HUDEP-2 (cell line): ENCODE measurements around the gene C2.
"Not testable (repeated sequence)": the region's sequence is repeated elsewhere in the genome, so short reads cannot be mapped to it uniquely, and the experiment has no call there.

Experiments used
- DNase-seq, 76 experiments: peaks; one replicate each; lab custom pipeline; 2025; ENCODE audit not compliant: unreplicated experiment in 76 of 76; lab: John Stamatoyannopoulos, UW

The C2 gene

DNA sequence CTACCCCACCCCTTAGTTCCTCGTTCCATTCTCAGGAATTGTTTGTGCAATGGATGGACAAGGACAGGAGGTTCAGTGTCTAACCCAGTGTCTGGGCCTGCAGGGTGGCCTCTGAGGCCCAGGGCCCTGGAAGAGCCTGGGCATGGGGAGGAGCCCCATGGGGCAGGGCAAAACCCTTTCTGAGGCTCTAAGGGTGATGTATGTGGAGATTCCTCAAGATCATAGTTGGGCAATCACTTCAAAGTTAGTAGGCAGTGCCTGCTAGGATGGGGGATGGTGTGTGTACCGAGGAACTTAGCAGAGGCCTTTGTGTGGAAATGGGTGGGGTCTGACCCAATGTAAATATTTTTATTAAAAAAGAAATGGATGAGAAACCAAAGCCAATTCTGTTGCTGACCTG is 6.7 kb upstream of the C2 start:
- no peak for DNase-seq

DNA sequence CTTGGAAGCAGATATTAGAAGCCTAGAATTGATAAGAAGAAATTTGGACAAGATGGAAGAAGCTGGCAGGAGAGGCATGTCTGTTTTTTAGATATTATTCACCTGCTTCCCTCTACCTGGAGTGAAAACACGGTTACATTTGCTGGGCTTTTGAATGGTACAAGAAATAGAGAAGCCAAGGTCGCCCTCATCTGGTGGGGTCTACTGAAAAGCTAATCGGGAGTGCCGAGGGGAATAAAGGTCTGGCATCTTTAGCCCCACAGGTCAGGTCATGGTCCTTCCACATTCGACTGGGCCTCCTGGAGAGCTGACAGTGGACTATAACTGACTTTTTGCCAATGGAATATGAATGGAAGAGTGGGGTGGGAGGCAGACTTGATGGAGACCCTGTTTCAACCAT is 4.6 kb upstream of the C2 start:
- peak in 3 of 76 experiments; percentile 16 to 30 (median 26) for DNase-seq

DNA sequence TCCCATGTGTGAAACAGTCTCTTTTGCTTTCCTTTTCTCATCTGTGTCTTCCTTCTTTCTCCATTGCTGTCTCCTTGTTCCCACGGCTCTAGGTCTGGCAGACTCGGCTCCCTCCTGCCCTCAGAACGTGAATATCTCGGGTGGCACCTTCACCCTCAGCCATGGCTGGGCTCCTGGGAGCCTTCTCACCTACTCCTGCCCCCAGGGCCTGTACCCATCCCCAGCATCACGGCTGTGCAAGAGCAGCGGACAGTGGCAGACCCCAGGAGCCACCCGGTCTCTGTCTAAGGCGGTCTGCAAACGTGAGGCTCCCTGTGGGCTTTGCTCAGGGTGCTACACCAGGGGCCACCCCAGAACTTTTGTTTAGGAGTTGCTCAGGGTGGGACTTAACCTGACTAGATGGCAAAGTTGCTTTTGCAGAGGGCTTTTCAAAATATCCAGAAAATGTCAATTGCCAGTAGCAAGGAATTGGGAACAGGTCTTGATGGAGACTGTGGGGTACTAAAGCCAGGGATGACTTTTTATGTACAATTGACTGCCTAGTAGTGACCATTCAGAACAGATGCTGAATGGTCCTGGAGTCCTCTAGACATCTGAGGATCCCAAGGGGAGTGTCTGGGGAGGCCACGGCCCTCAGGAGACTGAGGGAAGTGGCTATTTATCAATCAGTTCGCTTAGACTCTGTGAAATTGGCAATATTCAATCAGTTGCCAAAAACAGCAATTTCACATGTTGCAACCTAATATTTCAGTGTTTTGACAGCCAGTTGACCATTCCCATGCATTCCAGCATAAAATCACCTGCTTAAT is 550 bp downstream of the C2 start:
- no peak for DNase-seq

DNA sequence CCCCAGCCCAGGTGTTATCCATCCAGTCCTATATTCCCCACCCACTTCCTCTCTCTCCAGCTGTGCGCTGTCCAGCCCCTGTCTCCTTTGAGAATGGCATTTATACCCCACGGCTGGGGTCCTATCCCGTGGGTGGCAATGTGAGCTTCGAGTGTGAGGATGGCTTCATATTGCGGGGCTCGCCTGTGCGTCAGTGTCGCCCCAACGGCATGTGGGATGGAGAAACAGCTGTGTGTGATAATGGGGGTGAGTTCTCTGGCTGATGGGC is 1.1 kb downstream of the C2 start:
- no peak for DNase-seq

DNA sequence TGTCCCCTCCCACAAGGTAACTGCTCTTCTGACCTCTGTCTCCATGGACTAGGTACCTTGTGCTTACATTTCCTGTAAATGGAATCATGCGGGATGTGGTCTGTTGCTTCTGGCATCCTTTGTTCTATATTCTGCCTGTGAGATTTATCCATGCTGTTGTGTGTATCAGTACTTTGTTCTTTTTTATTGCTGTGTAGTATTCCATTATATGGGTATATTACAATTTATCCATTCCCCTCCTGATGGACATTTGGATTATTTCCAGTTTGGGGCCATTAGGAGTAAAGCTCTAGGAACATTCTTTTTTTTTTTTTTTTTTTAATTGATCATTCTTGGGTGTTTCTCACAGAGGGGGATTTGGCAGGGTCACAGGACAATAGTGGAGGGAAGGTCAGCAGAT is 3.4 kb downstream of the C2 start:
- DNase-seq = no peak

DNA sequence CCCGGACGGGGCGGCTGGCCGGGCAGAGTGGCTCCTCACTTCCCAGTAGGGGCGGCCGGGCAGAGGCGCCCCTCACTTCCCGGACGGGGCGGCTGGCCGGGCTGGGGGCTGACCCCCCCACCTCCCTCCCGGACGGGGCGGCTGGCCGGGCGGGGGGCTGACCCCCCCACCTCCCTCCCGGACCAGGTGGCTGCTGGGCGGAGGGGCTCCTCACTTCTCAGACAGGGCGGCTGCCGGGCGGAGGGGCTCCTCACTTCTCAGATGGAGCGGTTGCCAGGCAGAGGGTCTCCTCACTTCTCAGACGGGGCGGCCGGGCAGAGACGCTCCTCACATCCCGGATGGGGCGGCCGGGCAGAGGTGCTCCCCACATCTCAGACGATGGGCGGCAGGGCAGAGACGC is 4.6 kb downstream of the C2 start:
- not testable (repeated sequence) for DNase-seq

DNA sequence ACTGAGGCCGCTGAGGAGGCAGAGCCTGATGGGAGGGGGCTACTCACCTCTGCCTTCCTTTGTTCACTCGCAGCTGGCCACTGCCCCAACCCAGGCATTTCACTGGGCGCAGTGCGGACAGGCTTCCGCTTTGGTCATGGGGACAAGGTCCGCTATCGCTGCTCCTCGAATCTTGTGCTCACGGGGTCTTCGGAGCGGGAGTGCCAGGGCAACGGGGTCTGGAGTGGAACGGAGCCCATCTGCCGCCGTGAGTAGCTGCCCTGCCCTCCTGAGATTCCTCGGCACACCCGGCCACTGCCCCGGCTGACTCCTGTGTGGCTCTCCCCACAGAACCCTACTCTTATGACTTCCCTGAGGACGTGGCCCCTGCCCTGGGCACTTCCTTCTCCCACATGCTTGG is 6.0 kb downstream of the C2 start:
- DNase-seq = no peak

DNA sequence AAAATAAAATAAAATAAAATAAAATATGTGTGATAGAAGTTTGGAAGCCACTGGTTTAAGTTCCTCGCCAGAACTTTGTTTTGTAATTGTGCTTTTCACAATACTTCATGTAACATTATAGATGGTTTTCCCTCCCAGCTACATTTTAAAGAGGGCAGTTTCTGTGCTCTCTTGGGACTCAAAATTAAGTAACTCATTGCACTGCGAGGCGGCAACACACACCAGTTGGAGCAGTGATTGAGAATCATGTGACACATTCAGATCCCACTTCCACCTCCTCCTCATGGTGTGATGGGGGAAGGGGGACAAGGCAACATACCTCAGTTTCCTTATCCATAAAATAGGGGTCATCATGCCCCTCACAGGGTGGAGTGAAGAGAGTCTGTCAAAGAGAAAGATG is 7.5 kb downstream of the C2 start:
- no peak for DNase-seq

DNA sequence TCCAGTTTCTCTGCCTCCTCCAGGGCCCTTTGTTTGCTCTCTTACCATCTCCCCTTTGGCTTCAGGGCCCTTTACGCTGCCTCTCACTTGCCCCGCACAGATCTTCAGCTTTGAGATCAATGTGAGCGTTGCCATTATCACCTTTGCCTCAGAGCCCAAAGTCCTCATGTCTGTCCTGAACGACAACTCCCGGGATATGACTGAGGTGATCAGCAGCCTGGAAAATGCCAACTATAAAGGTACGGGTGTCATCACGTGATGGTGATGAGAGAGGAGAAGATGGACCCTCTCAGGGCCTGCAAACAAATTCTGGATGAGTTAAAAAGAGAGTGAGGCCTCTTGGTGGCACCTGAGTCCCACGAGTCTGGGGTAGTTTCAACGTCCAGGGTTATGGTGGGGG is 8.3 kb downstream of the C2 start:
- no peak for DNase-seq

DNA sequence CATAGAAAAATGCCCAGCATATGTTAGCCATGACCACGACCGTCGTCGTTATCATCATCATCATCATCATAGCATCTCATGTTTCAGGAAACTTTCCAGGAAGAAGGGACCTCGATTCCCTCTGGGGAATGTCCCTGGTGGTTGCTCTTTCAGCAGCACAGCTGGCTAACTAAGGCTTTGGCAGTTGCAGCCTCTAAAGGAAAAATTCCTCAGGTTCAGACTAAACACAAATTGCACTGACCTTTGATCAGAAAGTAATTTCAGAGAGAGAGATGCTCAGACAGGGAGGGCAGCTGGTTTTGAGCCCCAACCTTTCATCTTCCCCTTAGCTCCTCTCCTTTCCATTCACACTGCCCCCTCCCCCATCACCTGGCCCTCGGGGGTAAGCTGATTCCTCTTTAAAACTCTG is 12.7 kb downstream of the C2 start:
- DNase-seq = no peak

DNA sequence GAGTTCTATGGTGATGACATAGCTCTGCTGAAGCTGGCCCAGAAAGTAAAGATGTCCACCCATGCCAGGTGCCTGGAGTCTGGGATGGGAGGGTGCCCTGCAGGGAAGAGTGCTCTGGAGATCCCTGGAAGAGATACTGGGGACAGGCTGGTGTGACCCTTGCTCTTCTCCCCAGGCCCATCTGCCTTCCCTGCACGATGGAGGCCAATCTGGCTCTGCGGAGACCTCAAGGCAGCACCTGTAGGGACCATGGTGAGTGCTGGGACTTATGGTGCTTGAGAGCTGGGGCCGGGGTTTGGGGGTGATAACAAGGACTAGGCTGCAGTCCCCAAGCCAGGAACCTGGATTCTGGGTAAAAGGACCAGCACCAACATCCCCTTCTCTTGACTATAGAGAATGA is 16.2 kb downstream of the C2 start:
- DNase-seq = no peak

DNA sequence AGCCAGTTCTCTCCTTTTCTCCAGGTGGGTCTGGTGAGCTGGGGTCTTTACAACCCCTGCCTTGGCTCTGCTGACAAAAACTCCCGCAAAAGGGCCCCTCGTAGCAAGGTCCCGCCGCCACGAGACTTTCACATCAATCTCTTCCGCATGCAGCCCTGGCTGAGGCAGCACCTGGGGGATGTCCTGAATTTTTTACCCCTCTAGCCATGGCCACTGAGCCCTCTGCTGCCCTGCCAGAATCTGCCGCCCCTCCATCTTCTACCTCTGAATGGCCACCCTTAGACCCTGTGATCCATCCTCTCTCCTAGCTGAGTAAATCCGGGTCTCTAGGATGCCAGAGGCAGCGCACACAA is 17.6 kb downstream of the C2 start:
- DNase-seq = no peak

DNA sequence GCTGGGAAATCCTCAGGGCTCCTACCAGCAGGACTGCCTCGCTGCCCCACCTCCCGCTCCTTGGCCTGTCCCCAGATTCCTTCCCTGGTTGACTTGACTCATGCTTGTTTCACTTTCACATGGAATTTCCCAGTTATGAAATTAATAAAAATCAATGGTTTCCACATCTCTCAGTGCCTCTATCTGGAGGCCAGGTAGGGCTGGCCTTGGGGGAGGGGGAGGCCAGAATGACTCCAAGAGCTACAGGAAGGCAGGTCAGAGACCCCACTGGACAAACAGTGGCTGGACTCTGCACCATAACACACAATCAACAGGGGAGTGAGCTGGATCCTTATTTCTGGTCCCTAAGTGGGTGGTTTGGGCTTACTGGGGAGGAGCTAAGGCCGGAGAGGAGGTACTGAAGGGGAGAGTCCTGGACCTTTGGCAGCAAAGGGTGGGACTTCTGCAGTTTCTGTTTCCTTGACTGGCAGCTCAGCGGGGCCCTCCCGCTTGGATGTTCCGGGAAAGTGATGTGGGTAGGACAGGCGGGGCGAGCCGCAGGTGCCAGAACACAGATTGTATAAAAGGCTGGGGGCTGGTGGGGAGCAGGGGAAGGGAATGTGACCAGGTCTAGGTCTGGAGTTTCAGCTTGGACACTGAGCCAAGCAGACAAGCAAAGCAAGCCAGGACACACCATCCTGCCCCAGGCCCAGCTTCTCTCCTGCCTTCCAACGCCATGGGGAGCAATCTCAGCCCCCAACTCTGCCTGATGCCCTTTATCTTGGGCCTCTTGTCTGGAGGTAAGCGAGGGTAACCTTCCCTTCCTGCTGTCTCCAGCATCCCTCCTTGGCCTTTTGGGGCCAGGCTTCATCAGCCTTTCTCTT is 18.2 kb downstream of the C2 start, which contains the start of gene CFB:
CFB (plus strand) TSS at position 589 of the 863 bp plus-strand sequence; CDS start at position 716, 127 bp downstream.
- no peak for DNase-seq

DNA sequence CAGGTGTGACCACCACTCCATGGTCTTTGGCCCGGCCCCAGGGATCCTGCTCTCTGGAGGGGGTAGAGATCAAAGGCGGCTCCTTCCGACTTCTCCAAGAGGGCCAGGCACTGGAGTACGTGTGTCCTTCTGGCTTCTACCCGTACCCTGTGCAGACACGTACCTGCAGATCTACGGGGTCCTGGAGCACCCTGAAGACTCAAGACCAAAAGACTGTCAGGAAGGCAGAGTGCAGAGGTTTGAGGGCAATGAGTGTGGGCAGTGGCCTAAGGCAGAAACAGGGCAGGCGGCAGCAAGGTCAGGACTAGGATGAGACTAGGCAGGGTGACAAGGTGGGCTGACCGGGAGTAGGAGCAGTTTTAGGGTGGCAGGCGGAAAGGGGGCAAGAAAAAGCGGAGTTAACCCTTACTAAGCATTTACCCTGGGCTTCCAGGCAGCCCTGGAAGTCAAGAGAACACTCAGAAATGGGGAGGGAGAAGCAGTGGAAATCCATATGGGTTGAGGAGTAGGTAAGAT is 18.9 kb downstream of the C2 start:
- no peak for DNase-seq

DNA sequence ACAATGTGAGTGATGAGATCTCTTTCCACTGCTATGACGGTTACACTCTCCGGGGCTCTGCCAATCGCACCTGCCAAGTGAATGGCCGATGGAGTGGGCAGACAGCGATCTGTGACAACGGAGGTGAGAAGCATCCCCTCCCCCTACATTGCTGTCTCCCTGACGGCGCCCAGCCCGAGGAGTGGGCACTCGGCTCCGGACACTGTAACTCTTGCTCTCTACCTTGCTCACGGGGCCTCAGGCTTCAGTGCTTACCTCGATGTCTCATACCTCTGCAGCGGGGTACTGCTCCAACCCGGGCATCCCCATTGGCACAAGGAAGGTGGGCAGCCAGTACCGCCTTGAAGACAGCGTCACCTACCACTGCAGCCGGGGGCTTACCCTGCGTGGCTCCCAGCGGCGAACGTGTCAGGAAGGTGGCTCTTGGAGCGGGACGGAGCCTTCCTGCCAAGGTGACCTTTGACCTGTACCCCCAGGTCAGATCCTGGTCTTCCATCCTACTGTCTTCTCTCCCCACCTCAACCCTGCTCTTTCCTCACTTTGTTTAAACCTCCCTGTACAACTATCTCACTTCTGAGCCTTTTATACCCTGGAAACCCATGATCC is 19.7 kb downstream of the C2 start:
- DNase-seq = no peak

DNA sequence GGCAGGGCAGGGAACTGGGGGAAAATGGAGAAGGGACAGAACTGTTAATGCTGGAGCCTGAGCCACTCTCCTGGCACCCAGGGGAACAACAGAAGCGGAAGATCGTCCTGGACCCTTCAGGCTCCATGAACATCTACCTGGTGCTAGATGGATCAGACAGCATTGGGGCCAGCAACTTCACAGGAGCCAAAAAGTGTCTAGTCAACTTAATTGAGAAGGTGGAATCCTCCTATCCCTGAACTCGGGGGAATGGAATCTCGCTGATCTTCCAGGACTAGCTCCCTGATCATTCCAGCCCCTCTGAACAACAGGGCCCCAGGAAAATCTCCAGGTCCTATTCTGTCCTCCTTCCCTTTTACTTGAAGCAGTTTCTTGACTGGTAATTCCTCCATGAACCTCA is 20.3 kb downstream of the C2 start:
- DNase-seq = no peak

DNA sequence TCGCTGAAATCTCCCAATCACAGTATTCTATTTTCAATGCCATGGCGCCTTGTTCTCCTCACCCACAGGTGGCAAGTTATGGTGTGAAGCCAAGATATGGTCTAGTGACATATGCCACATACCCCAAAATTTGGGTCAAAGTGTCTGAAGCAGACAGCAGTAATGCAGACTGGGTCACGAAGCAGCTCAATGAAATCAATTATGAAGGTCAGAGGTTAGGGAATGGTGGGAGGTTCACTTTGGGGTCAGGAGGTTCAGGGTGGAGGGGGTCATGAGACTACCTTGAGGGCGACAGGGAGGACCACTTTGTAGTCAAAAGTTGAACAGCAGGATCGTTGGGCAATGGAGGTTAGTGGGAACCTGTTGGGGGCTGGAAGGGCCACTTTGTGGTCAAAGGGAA is 20.8 kb downstream of the C2 start:
- DNase-seq = no peak

DNA sequence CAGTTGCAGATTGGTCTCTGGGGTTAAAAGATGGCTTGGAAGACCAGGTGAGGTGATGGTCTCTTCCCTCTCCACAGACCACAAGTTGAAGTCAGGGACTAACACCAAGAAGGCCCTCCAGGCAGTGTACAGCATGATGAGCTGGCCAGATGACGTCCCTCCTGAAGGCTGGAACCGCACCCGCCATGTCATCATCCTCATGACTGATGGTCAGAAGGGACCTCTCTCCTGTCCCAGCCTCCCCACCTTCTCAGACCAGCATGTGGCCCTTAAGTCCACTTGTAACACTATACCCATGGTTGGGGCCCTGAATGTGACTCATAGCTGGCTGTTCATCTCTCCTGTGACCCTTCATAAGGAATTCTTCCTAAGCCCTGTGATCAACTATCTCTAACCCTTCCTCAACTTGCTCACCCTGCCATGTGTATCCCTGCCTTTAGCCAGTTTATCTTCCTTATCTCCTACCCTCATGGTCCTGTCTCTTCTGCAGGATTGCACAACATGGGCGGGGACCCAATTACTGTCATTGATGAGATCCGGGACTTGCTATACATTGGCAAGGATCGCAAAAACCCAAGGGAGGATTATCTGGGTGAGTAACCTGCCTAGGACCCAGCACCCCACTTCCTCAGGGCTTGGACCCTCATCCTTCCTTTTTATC is 21.4 kb downstream of the C2 start:
- peak in 11 of 76 experiments; percentile 11 to 42 (median 26) for DNase-seq

DNA sequence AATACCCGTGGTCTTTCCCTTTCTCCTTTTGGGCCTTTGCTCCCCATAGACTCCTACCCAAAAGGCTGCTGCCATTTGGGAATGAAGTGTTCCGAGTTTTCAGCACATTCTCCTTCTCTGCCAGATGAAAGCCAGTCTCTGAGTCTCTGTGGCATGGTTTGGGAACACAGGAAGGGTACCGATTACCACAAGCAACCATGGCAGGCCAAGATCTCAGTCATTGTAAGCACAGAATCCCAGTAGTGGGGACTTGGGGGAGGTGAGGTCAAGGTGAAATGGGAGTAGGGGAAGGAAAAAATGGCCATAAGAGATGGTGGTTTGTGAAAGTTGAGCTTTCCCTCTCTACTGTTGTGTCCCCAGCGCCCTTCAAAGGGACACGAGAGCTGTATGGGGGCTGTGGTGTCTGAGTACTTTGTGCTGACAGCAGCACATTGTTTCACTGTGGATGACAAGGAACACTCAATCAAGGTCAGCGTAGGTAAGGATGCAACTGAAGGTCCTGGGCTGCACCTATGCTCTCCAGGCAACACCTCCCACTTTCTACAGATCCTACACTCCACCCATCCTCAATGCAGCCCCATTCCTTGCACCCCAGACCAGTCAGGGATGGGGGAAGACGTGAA is 22.5 kb downstream of the C2 start:
- DNase-seq = no peak

DNA sequence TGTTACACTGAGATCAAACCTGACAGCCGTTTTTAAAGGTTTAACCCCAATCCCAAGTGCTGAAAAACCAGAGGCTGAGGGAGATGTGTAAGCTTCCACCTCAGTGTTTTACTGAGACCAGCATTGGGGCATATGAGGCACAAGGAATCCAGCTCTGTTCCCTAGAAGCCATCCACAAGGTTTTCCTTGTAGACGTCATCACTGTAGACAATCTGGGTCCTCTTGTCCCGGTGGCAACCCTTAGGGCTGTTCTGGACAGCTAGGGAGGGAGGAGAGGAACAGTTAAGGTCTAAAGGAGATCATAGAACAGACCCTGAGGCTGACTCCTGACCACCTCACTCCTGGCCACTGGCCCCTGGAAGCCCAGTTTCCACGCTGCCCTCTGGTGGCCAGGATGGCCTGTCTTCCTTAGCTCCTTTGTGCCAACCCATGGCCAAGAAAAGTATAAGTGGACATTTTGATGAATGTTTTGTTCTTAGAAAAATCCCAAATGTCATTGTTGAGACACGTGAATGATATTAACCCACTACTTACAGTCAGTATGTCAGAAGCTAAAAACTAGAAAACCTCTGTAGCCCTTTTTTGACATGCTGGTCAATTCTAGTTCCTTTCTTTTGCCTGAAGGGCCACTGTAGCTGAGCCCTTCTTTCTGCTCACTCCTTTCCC is 24.8 kb downstream of the C2 start:
- peak in 33 of 76 experiments; percentile 5 to 55 (median 25) for DNase-seq
